Ishikawa (cell line): Measurements from ENCODE around the gene XPO6.

ENCODE experiments used
- CEBPB ChIP-seq: IDR thresholded peaks from 2 replicates; pipeline ENCODE4 v1.6.1; 2012
- CREB1 ChIP-seq: IDR thresholded peaks from 2 replicates; pipeline ENCODE4 v1.6.1; 2012; ENCODE audit warnings: low read depth
- EGR1 ChIP-seq: IDR thresholded peaks from 2 replicates; pipeline ENCODE4 v1.6.1; 2012
- EP300 ChIP-seq: IDR thresholded peaks from 2 replicates; pipeline ENCODE4 v1.6.1; 2012; ENCODE audit warnings: borderline replicate concordance
- TAF1 ChIP-seq: IDR thresholded peaks from 2 replicates; pipeline ENCODE4 v1.6.1; 2012; ENCODE audit warnings: low read depth, mild to moderate bottlenecking
- TCF12 ChIP-seq: IDR thresholded peaks from 2 replicates; pipeline ENCODE4 v1.6.1; 2012; ENCODE audit warnings: low read depth
- YY1 ChIP-seq: IDR thresholded peaks from 2 replicates; pipeline ENCODE4 v1.6.1; 2012; ENCODE audit warnings: low read depth
- TF ChIP-seq, protein P1 (sequence below): IDR thresholded peaks from 2 replicates; pipeline ENCODE4 v1.6.1; 2012

DNA sequence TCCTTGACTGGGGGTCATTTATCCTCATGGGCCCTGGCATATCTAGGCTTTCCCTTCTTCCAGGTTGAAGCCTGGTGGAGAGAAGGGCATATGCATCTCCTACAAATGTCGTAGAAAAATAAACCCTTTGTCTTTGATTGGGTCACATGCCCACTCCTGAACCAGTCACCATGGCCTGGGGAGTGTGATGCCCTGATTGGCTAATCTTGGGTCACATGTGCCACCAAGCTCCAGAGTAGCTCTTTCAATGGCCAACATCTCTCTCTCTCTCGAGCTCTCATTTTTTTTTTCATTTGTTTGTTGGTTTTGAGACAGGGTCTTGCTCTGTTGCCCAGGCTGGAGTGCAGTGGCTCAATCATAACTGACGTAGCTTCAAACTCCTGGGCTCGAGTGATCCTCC, 5.6 kb upstream of the XPO6 start:
- TF ChIP-seq TCF12 = no peak
- TF ChIP-seq EP300 = no peak
- no peak for TF ChIP-seq EGR1
- no peak for TF ChIP-seq CEBPB
- TF ChIP-seq CREB1 = no peak
- no peak for TF ChIP-seq YY1
- TF ChIP-seq, protein P1, sequence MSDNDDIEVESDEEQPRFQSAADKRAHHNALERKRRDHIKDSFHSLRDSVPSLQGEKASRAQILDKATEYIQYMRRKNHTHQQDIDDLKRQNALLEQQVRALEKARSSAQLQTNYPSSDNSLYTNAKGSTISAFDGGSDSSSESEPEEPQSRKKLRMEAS = no peak
- TF ChIP-seq TAF1 = no peak
